CD4-positive, alpha-beta T cell treated with Interleukin-4 for 1 hour (primary cell): ENCODE results near the gene SH3BP4.
"Not testable (repeated sequence)": the region's sequence is repeated elsewhere in the genome, so short reads cannot be mapped to it uniquely, and the experiment has no call there.

Experiments
- DNase-seq, 2 donors: peaks; one replicate each; pipeline ENCODE4 v3.0.0-alpha.2; 2020 to 2022

Gene SH3BP4

GRCh38 chr2:235043762-235044500 lies 92.1 kb downstream of the SH3BP4 start:
- peak; percentile 25 to 74 for DNase-seq

- no peak for DNase-seq
These were observed 92.9 kb downstream of the SH3BP4 start for GRCh38 chr2:235044501-235045271.

- DNase-seq = peak; percentile 13 to 71
These were observed 93.6 kb downstream of the SH3BP4 start for GRCh38 chr2:235045336-235045972.

DNA sequence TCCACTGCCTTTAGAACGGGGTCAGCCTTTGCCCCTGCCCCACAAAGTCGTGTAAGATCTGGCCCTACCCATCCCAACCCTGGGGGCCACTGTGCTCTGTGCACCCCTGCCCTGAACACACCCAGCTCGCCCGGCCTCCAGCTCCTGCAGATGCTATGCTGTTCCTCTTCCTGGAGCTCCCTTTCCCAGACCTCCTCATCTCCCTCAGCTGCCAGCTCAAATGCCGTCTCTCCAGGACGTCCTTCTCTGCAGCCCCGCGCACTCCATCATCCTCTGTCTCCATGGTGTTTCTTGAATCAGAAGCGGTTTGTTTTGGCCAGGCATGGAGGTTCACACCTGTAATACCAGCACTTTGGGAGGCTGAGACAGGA lies 94.1 kb downstream of the SH3BP4 start:
- peak in 1 of 2 donors; percentile 4 for DNase-seq

GRCh38 chr2:235046589-235046988 lies 94.8 kb downstream of the SH3BP4 start:
- peak in 1 of 2 donors; percentile 11 for DNase-seq

DNA sequence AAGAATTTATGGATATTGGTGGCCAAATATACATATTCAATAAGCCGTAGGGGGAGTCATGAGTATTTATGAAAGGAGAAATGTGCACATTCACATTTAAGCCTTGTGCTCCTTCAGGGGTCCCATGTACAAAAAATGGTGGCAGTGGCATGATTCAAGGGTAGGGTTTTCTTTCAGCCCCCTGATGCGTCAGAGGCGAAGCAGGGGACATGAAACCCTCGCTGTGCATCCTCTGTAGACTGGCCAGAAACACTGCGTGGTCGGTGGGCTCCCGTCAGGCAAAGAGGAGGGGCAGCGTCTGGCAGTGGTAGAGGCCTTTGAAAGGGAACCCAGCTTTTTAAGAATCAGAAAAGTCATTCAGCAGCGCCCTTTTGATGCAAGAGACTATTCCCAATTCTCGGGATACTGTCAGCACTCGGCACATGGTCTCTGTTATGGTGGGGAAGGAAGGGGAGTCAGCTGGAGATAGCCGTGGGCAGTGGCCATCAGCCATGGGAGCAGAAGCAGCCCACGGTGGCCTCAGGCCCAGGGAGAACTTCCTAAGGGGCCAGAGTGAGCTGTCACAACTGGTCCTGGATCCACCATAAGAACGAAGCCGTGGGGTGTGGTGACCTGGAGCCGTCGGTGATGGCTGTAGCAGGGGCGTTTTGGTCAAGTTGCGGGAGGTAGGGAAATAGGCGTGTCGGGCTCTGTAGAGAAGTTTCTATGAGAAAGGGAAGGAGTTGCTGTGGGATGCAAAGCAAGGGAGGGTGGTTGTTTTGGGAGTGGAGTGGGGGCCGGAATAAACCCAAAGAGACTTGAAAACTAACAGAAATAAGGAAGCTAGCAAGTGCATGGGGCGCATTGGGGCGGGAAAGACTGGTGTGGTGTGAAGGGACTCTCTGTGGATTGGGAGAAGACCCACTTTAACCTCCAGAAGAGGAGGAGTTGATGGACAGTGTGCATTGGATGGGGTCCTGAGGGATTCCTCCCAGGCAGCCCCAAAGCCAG lies 95.6 kb downstream of the SH3BP4 start:
- peak in 1 of 2 donors; percentile 5 for DNase-seq

DNA sequence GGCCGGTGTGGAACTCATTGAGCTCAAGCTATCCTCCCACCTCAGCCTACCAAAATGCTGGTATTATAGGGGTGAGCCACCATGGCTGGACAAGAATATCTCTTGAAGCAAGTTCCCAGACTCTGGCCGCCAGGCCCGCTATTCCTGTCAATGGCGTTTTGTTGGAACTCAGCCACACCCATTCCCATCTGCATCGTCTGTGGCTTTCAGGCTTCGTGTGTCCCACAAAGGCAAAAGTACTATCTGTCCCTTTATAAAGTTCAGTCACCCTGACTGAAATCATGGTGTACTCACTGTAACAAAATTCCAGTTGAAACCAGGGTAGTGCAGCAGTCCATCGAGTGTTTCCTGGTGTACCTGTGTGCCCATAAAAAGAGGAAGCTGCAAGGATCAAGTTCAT lies 96.7 kb downstream of the SH3BP4 start:
- peak in 1 of 2 donors; percentile 5 for DNase-seq

GRCh38 chr2:235049069-235049468 lies 97.3 kb downstream of the SH3BP4 start:
- peak in 1 of 2 donors; percentile 9 for DNase-seq

- DNase-seq = no peak
These were observed 97.9 kb downstream of the SH3BP4 start for GRCh38 chr2:235049719-235050118.

- DNase-seq = peak; percentile 2 to 69
These were observed 99.1 kb downstream of the SH3BP4 start for GRCh38 chr2:235050980-235051351.

- peak in 1 of 2 donors; percentile 2 for DNase-seq
These were observed 99.8 kb downstream of the SH3BP4 start for GRCh38 chr2:235051436-235052260.

DNA sequence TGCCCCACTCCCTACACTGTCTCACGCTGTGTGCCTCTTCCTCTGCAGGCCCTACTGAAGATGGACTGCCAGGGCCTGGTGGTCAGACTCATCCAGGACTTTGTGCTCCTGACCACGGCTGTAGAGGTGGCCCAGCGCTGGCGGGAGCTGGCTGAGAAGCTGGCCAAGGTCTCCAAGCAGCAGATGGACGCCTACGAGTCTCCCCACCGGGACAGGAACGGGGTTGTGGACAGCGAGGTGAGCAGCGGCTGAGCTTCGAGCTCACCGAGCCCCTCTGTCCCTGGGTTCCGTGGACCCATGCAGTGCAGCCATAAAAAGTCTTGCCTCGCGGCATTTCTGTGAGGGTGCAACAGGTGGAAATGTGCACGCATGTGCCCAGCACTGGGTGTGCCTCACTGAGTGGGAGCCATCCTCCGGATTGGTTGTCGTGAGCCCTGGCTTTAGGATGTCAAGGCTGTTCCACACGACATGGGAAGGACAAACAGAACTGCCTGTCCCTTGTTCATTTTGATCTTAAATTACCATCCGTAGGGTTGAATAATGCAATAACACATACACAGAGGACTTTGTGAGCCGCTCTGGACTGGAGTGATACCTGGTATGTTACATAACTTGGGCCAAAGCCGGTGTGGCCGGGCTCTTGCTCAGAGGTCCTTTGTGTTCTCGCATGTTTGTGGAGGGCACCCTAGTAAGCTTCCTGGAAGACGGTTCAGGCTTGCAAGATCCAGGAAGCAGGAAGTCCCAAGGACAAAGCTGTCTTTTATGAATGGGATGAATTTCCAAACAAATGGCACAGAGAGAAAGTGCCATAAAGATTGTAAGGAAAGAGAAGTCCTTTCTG lies 100.9 kb downstream of the SH3BP4 start:
- DNase-seq = no peak

DNA sequence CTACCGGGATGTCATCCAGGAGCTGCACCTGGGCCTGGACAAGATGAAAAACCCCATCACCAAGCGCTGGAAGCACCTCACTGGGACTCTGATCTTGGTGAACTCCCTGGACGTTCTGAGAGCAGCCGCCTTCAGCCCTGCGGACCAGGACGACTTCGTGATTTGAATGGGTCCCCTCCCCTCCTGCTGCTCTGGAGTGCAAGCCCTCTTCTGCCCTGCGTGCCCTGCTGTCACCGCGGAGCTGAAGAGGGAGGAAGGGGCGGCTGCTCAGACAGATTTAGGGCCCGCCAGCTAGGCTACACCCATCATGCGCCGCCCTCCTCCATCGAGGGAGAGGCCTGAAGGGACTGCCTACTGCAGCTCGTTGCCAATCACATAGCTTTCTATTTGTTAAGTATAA lies 101.8 kb downstream of the SH3BP4 start:
- no peak for DNase-seq

DNA sequence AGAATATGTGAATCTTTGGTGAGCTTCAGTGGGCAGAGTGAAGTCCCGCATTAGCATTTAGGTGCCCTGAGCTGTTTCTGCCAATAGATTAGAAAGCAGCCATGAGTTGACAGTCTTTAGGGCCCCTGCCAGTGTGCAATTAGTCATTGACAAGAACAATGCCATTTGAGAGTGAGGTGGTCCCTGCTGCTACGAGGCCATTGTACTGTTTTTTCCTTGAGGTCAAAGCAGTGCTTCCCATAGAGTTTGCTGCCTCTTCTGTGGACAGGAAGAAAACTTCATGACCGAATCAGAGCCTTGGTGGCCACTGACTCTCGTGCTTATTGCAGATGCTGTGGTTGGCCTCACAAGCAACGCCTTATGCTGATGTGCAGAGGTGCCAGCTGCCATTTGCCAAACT lies 102.7 kb downstream of the SH3BP4 start:
- DNase-seq = no peak

- no peak for DNase-seq
These were observed 103.1 kb downstream of the SH3BP4 start for GRCh38 chr2:235054919-235055318.

GRCh38 chr2:235055891-235056516 lies 104.2 kb downstream of the SH3BP4 start:
- no peak for DNase-seq

DNA sequence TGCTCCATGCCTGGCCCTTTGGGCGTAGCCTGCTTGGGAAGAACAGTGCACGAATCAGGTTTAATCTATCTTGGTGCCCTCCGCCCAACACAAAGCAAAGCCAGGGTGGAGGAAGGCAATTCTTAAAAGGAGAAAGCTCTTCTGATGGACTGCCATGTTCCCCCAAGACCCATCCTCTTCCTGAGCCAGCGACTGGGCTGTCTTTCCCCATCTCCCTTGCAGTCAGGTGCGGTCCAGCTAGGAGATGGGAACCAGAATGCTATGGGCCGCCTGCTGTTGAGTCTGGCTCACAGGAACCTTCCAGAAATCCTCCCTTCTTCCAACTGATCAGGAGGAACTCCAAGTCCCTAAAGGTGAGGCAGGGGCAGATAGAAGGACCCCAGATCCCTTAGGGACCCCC lies 105.0 kb downstream of the SH3BP4 start:
- no peak for DNase-seq

- DNase-seq = not testable (repeated sequence)
These were observed 105.8 kb downstream of the SH3BP4 start for GRCh38 chr2:235057616-235058015.

DNA sequence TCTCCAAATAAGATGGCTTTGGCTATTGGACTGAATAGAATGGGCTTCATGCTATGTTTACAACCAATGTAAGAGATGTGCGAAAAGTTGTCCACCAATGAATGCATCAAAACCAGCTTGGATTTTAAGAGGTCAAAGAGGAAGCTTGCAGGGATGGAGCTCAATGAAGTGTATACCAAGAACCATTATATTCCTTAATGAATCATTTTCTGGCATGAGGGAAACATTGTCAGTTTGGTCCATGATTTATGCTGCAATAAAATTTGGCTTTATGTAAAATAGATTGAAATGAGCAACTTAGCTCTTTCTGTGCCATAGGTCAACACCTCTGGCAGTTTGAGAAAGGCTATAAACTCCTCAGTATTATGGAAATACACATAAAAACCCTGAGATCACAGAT lies 107.3 kb downstream of the SH3BP4 start:
- DNase-seq = no peak

GRCh38 chr2:235061656-235062055 lies 109.8 kb downstream of the SH3BP4 start:
- no peak for DNase-seq
